ENCODE results near the gene CDK2AP2. TPM values are rescaled to one million over a fixed set of nuclear protein-coding genes. Genes with fewer than 3 reads are reported as not detected.

The CDK2AP2 gene
- total RNA-seq, 1 donor from 2014 or later: 19.0 TPM

GRCh38 chr11:67545280-67545679 lies 37.3 kb upstream of the CDK2AP2 start:
- H3K4me3 ChIP-seq (ENCODE audit: low read depth, low read length): no peak overlapping the region

DNA sequence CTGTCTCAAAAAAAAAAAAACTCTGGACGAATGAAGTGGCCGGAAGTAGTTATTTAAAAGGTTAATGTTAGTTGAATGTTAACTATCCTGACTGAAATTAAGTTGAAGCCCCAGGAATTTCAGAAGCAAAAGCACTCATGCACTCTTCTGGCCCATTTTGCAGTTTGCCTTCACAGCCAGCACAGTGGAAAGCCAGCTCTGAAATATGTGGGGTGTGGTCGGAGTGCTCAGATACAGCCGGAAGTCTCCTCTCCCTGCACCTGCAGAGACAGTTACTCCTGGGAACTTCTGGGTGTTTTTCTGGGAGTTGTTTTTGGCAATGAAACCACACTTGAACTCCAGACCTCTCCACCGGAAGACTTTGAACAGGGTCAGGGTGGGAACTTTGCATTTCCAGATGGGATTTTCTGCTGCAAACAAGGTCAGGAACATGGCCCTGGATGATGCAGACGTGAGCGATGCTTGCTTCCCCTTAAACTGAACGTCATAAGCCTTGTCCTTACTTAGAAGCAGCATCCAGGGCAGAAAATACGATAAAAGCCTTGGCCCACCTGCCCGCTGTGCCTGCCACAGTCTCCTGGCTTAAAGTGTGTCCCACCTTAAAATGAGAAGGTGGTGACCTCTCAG lies 36.8 kb upstream of the CDK2AP2 start:
- FAIRE-seq: no peak
- no peak overlapping the region for H3K4me3 ChIP-seq (ENCODE audit: low read depth, low read length)
- no peaks in the 10 kb centered on the region for H3K36me3 ChIP-seq (ENCODE audit: control insufficient read depth, insufficient read depth, low read length)
- no peak for DNase-seq (ENCODE audit: low read depth)
- TF ChIP-seq CTCF (IDR thresholded peaks at IDR 0.05; ENCODE audit: insufficient read depth, low read length, severe bottlenecking): no peak
- H3K27me3 ChIP-seq (ENCODE audit: control insufficient read depth, insufficient read depth, low read length): no peaks in the 10 kb centered on the region

More at GRCh38 chr11:67545280-67545679, 37.3 kb upstream of the CDK2AP2 start:
- no peak for TF ChIP-seq CTCF (IDR thresholded peaks at IDR 0.05; ENCODE audit: insufficient read depth, low read length, severe bottlenecking)
- no peaks in the 10 kb centered on the region for H3K36me3 ChIP-seq (ENCODE audit: control insufficient read depth, insufficient read depth, low read length)
- DNase-seq (ENCODE audit: low read depth) (no peak), FAIRE-seq (no peak)
- H3K27me3 ChIP-seq (ENCODE audit: control insufficient read depth, insufficient read depth, low read length): no peaks in the 10 kb centered on the region

DNA sequence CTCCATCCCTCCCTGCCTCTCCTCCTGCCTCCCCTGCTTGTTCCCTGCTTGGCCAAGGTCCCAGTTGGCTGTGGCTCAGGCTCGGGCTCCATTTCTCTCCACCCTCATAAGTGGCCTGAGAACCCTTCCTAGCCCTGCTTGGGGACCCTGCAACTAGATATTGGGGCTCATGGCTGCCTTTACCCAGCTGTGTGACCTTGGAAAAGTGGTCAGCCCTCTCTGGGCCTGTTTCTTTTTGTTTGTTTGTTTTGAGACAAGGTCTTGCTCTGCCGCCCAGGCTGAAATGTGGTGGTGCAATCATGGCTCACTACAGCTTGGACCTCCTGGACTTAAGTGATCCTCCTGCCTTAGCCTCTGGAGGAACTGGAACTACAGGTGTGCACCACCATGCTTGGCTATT lies 35.6 kb upstream of the CDK2AP2 start:
- Histone ChIP-seq H3K27me3 (ENCODE audit: control insufficient read depth, insufficient read depth, low read length) (no peaks in the 10 kb centered on the region), H3K4me3 (ENCODE audit: low read depth, low read length) (no peak overlapping the region), H3K36me3 (ENCODE audit: control insufficient read depth, insufficient read depth, low read length) (no peaks in the 10 kb centered on the region)
- FAIRE-seq (no peak), DNase-seq (ENCODE audit: low read depth) (no peak)
- TF ChIP-seq CTCF (IDR thresholded peaks at IDR 0.05; ENCODE audit: insufficient read depth, low read length, severe bottlenecking): no peak

- no peak for FAIRE-seq
- H3K4me3 ChIP-seq (ENCODE audit: low read depth, low read length): no peak overlapping the region
Observed at GRCh38 chr11:67542971-67543370, 35.0 kb upstream of the CDK2AP2 start.

GRCh38 chr11:67542169-67542568 lies 34.2 kb upstream of the CDK2AP2 start:
- Histone ChIP-seq H3K36me3 (ENCODE audit: control insufficient read depth, insufficient read depth, low read length) (no peaks in the 10 kb centered on the region), H3K27me3 (ENCODE audit: control insufficient read depth, insufficient read depth, low read length) (no peaks in the 10 kb centered on the region), H3K4me3 (ENCODE audit: low read depth, low read length) (no peak overlapping the region)
- no peak for FAIRE-seq
- DNase-seq (ENCODE audit: low read depth): no peak
- no peak for TF ChIP-seq CTCF (IDR thresholded peaks at IDR 0.05; ENCODE audit: insufficient read depth, low read length, severe bottlenecking)

More at GRCh38 chr11:67542971-67543370, 35.0 kb upstream of the CDK2AP2 start:
- H3K36me3 ChIP-seq (ENCODE audit: control insufficient read depth, insufficient read depth, low read length): no peaks in the 10 kb centered on the region
- no peak for TF ChIP-seq CTCF (IDR thresholded peaks at IDR 0.05; ENCODE audit: insufficient read depth, low read length, severe bottlenecking)
- DNase-seq (ENCODE audit: low read depth): no peak
- H3K27me3 ChIP-seq (ENCODE audit: control insufficient read depth, insufficient read depth, low read length): no peaks in the 10 kb centered on the region

DNA sequence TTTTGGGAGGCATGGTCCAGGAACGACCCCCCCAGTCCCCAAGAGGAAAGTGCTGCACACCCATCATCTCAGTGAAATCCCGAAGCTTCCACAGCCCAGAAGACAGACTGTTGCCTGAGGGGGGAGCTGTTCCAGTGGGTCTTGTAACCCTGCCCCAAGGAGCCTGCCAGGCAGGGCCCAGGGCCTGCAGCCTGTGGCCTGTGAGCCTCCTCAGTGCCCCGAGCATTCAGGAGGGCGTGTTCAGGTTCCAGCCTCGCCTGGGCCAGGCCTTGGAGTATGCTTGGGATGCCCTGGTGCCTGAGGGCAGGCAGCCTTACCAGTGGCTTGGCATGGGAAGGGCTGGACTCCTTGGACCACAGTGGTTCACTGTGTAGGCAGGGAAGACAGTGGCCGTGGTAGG lies 33.2 kb upstream of the CDK2AP2 start:
- FAIRE-seq (no peak), DNase-seq (ENCODE audit: low read depth) (no peak)
- Histone ChIP-seq H3K27me3 (ENCODE audit: control insufficient read depth, insufficient read depth, low read length) (no peaks in the 10 kb centered on the region), H3K36me3 (ENCODE audit: control insufficient read depth, insufficient read depth, low read length) (no peaks in the 10 kb centered on the region), H3K4me3 (ENCODE audit: low read depth, low read length) (no peak overlapping the region)
- no peak for TF ChIP-seq CTCF (IDR thresholded peaks at IDR 0.05; ENCODE audit: insufficient read depth, low read length, severe bottlenecking)

Measured in bronchial epithelial cell (primary cell).